ENCODE results near the gene TEKTIP1.

TEKTIP1 gene

GRCh38 chr19:3585301-3586126 is 46.5 kb downstream of the TEKTIP1 start, which contains the start of gene GIPC3:
TSS of gene GIPC3 (plus strand) at chr19:3585478. CDS start at chr19:3585598, 120 bp downstream.
- H4K20me1 ChIP-seq (ENCODE audit: insufficient read depth, low read length, poor library complexity, severe bottlenecking), result no peaks in the 10 kb centered on the region
- H3K27me3 ChIP-seq (ENCODE audit: insufficient read depth, low read length, poor library complexity, severe bottlenecking), result no peaks in the 10 kb centered on the region
- no peaks in the 10 kb centered on the region for H3K9me3 ChIP-seq (ENCODE audit: insufficient read depth, low read depth, low read length)
- no peaks in the 10 kb centered on the region for H3K4me1 ChIP-seq (ENCODE audit: insufficient read depth, low read length, poor library complexity, severe bottlenecking)
- no peak within 1 kb of the TSS for H2AFZ ChIP-seq (ENCODE audit: low read length)
- H3K9me2 ChIP-seq (replicated peaks; ENCODE audit: low read depth, low read length), result no peaks in the 10 kb centered on the region
- H3F3A ChIP-seq (ENCODE audit: low read depth), result no peaks in the 10 kb centered on the region
- TF ChIP-seq CTCF (conservative IDR thresholded peaks at IDR 0.05; ENCODE audit: low read length) (no peak), EZH2phosphoT487 (IDR thresholded peaks at IDR 0.05; ENCODE audit: borderline replicate concordance) (no peak)
- no peak within 1 kb of the TSS for H3K9ac ChIP-seq (ENCODE audit: low read depth, low read length, poor library complexity, severe bottlenecking)
- no peaks in the 10 kb centered on the region for H3K79me2 ChIP-seq (ENCODE audit: insufficient read depth, low read length)
- H3K4me2 ChIP-seq (ENCODE audit: low read depth, low read length, poor library complexity, severe bottlenecking), result no peak within 1 kb of the TSS
- no peak within 1 kb of the TSS for H3K4me3 ChIP-seq (ENCODE audit: low read length, poor library complexity, severe bottlenecking)
- no peaks in the 10 kb centered on the region for H3K36me3 ChIP-seq (ENCODE audit: insufficient read depth, low read length)

- Histone ChIP-seq H2AFZ (ENCODE audit: low read length) (no peak overlapping the region), H3K4me3 (ENCODE audit: low read length, poor library complexity, severe bottlenecking) (no peak overlapping the region), H3K9me3 (ENCODE audit: insufficient read depth, low read depth, low read length) (peaks cover 3% of the 10 kb centered on the region; the same call in 1 of the 2 replicates), H3K36me3 (ENCODE audit: insufficient read depth, low read length) (no peaks in the 10 kb centered on the region), H3K4me2 (ENCODE audit: low read depth, low read length, poor library complexity, severe bottlenecking) (no peak overlapping the region), H3K79me2 (ENCODE audit: insufficient read depth, low read length) (no peaks in the 10 kb centered on the region), H3F3A (ENCODE audit: low read depth) (no peaks in the 10 kb centered on the region), H3K4me1 (ENCODE audit: insufficient read depth, low read length, poor library complexity, severe bottlenecking) (no peaks in the 10 kb centered on the region), H3K9me2 (replicated peaks; ENCODE audit: low read depth, low read length) (no peaks in the 10 kb centered on the region), H3K9ac (ENCODE audit: low read depth, low read length, poor library complexity, severe bottlenecking) (no peak overlapping the region), H3K27me3 (ENCODE audit: insufficient read depth, low read length, poor library complexity, severe bottlenecking) (no peaks in the 10 kb centered on the region), H4K20me1 (ENCODE audit: insufficient read depth, low read length, poor library complexity, severe bottlenecking) (no peaks in the 10 kb centered on the region)
- TF ChIP-seq EZH2phosphoT487 (IDR thresholded peaks at IDR 0.05; ENCODE audit: borderline replicate concordance) (no peak), CTCF (conservative IDR thresholded peaks at IDR 0.05; ENCODE audit: low read length) (peak; percentile 73)
These were observed 47.2 kb downstream of the TEKTIP1 start for GRCh38 chr19:3586127-3586626.

GRCh38 chr19:3586707-3587346 is 47.9 kb downstream of the TEKTIP1 start:
- H3K9ac ChIP-seq (ENCODE audit: low read depth, low read length, poor library complexity, severe bottlenecking), result no peak overlapping the region
- no peaks in the 10 kb centered on the region for H3K27me3 ChIP-seq (ENCODE audit: insufficient read depth, low read length, poor library complexity, severe bottlenecking)

More at GRCh38 chr19:3586707-3587346, 47.9 kb downstream of the TEKTIP1 start:
- Histone ChIP-seq H3K9me2 (replicated peaks; ENCODE audit: low read depth, low read length) (no peaks in the 10 kb centered on the region), H3F3A (ENCODE audit: low read depth) (no peaks in the 10 kb centered on the region), H3K4me1 (ENCODE audit: insufficient read depth, low read length, poor library complexity, severe bottlenecking) (no peaks in the 10 kb centered on the region), H3K79me2 (ENCODE audit: insufficient read depth, low read length) (no peaks in the 10 kb centered on the region), H2AFZ (ENCODE audit: low read length) (no peak overlapping the region), H3K4me3 (ENCODE audit: low read length, poor library complexity, severe bottlenecking) (no peak overlapping the region), H4K20me1 (ENCODE audit: insufficient read depth, low read length, poor library complexity, severe bottlenecking) (no peaks in the 10 kb centered on the region), H3K4me2 (ENCODE audit: low read depth, low read length, poor library complexity, severe bottlenecking) (no peak overlapping the region), H3K9me3 (ENCODE audit: insufficient read depth, low read depth, low read length) (peaks cover 6% of the 10 kb centered on the region; the same call in 1 of the 2 replicates), H3K36me3 (ENCODE audit: insufficient read depth, low read length) (no peaks in the 10 kb centered on the region)
- TF ChIP-seq EZH2phosphoT487 (IDR thresholded peaks at IDR 0.05; ENCODE audit: borderline replicate concordance), result no peak
- no peak for TF ChIP-seq CTCF (conservative IDR thresholded peaks at IDR 0.05; ENCODE audit: low read length)
